Measurements from ENCODE around the gene C22orf31.
A peak's percentile ranks its signal among the peaks of the same experiment; 100 is the strongest.

Gene C22orf31

GRCh38 chr22:29032014-29032475 lies 29.6 kb downstream of the C22orf31 start:
- peak overlapping the region; percentile 99 for H3K27ac ChIP-seq (ENCODE audit: low read depth, low read length)
- no peak overlapping the region for H3K4me3 ChIP-seq (ENCODE audit: low read depth, low read length)
- H2AFZ ChIP-seq (ENCODE audit: insufficient read depth, low read length, poor library complexity): no peak overlapping the region
- peak overlapping the region; percentile 75 for H3K4me2 ChIP-seq (ENCODE audit: low read length)
- H3K4me1 ChIP-seq (ENCODE audit: control insufficient read depth in 1 of 2, insufficient read depth in 2 of 2, low read length in 2 of 2): peaks cover 20 to 31% of the 10 kb centered on the region in 2 experiments
- peak overlapping the region; percentile 95 for H4K91ac ChIP-seq (ENCODE audit: low read depth, low read length)
- peaks cover 29% of the 10 kb centered on the region for H3K79me1 ChIP-seq (ENCODE audit: low read length)
- H3K23ac ChIP-seq (ENCODE audit: low read length): no peak overlapping the region
- H3K36me3 ChIP-seq (ENCODE audit: control insufficient read depth in 1 of 2, insufficient read depth in 2 of 2, low read length in 2 of 2): no peaks in the 10 kb centered on the region
- peak overlapping the region; percentile 79 for H2BK120ac ChIP-seq (ENCODE audit: insufficient read depth, low read length, poor library complexity)
- H2BK5ac ChIP-seq (ENCODE audit: low read depth, low read length, poor library complexity): peak overlapping the region; percentile 94
- peak overlapping the region; percentile 78 for H4K8ac ChIP-seq (ENCODE audit: low read depth, low read length)
- no CpG with 5 or more reads among the region's 8 CpGs for WGBS (ENCODE audit: extremely low coverage, insufficient coverage, insufficient read length)
- DNase-seq: no peak
- peaks cover 6% of the 10 kb centered on the region for H3K79me2 ChIP-seq (ENCODE audit: control insufficient read depth, insufficient read depth, low read length, poor library complexity)
- peak overlapping the region; percentile 30 for H3K9ac ChIP-seq (ENCODE audit: low read length)
- peak overlapping the region; percentile 45 for H3K14ac ChIP-seq (ENCODE audit: low read length)
- peak overlapping the region; percentile 18 for H3K18ac ChIP-seq (ENCODE audit: low read length)
- H4K12ac ChIP-seq (ENCODE audit: low read depth, low read length): peak overlapping the region; percentile 78
- H2BK12ac ChIP-seq (ENCODE audit: low read length): peak overlapping the region; percentile 94
- no peaks in the 10 kb centered on the region for H3K9me3 ChIP-seq (ENCODE audit: insufficient read depth, low read depth, low read length)
- H3K27me3 ChIP-seq (ENCODE audit: insufficient read depth, low read length): no peaks in the 10 kb centered on the region
- peak overlapping the region; percentile 52 for H2AK5ac ChIP-seq (ENCODE audit: low read length)
- peak overlapping the region; percentile 82 for H3K4ac ChIP-seq (ENCODE audit: low read depth, low read length)

- Histone ChIP-seq H3K4me3 (ENCODE audit: low read depth, low read length) (no peak overlapping the region), H3K9ac (ENCODE audit: low read length) (peak overlapping the region; percentile 30), H3K4ac (ENCODE audit: low read depth, low read length) (peak overlapping the region; percentile 82), H3K79me2 (ENCODE audit: control insufficient read depth, insufficient read depth, low read length, poor library complexity) (peaks cover 6% of the 10 kb centered on the region), H3K27ac (ENCODE audit: low read depth, low read length) (peak overlapping the region; percentile 99), H4K12ac (ENCODE audit: low read depth, low read length) (peak overlapping the region; percentile 78), H3K4me2 (ENCODE audit: low read length) (peak overlapping the region; percentile 75), H3K36me3 (ENCODE audit: control insufficient read depth in 1 of 2, insufficient read depth in 2 of 2, low read length in 2 of 2) (peaks cover 0 to 2% of the 10 kb centered on the region in 2 experiments), H3K14ac (ENCODE audit: low read length) (peak overlapping the region; percentile 45), H2BK120ac (ENCODE audit: insufficient read depth, low read length, poor library complexity) (peak overlapping the region; percentile 79), H2BK5ac (ENCODE audit: low read depth, low read length, poor library complexity) (peak overlapping the region; percentile 94), H2AFZ (ENCODE audit: insufficient read depth, low read length, poor library complexity) (no peak overlapping the region), H3K4me1 (ENCODE audit: control insufficient read depth in 1 of 2, insufficient read depth in 2 of 2, low read length in 2 of 2) (peaks cover 20 to 31% of the 10 kb centered on the region in 2 experiments), H3K23ac (ENCODE audit: low read length) (no peak overlapping the region), H3K27me3 (ENCODE audit: insufficient read depth, low read length) (no peaks in the 10 kb centered on the region), H3K9me3 (ENCODE audit: insufficient read depth, low read depth, low read length) (no peaks in the 10 kb centered on the region), H2AK5ac (ENCODE audit: low read length) (peak overlapping the region; percentile 52), H3K79me1 (ENCODE audit: low read length) (peaks cover 29% of the 10 kb centered on the region), H3K18ac (ENCODE audit: low read length) (peak overlapping the region; percentile 18), H2BK12ac (ENCODE audit: low read length) (peak overlapping the region; percentile 94), H4K8ac (ENCODE audit: low read depth, low read length) (peak overlapping the region; percentile 78), H4K91ac (ENCODE audit: low read depth, low read length) (peak overlapping the region; percentile 95)
- peak; percentile 38 to 55 for DNase-seq
- WGBS (ENCODE audit: extremely low coverage, insufficient coverage, insufficient read length): no CpG with 5 or more reads among the region's 18 CpGs
These were observed 30.2 kb downstream of the C22orf31 start for GRCh38 chr22:29031227-29032011.

GRCh38 chr22:29030618-29031226 lies 30.9 kb downstream of the C22orf31 start:
- Histone ChIP-seq H3K18ac (ENCODE audit: low read length) (no peak overlapping the region), H3K79me1 (ENCODE audit: low read length) (peaks cover 29% of the 10 kb centered on the region), H4K8ac (ENCODE audit: low read depth, low read length) (peak overlapping the region; percentile 28), H3K4me1 (ENCODE audit: control insufficient read depth in 1 of 2, insufficient read depth in 2 of 2, low read length in 2 of 2) (peaks cover 20 to 31% of the 10 kb centered on the region in 2 experiments), H3K9me3 (ENCODE audit: insufficient read depth, low read depth, low read length) (no peaks in the 10 kb centered on the region), H4K91ac (ENCODE audit: low read depth, low read length) (peak overlapping the region; percentile 95), H3K79me2 (ENCODE audit: control insufficient read depth, insufficient read depth, low read length, poor library complexity) (peaks cover 6% of the 10 kb centered on the region), H3K36me3 (ENCODE audit: control insufficient read depth in 1 of 2, insufficient read depth in 2 of 2, low read length in 2 of 2) (peaks cover 0 to 3% of the 10 kb centered on the region in 2 experiments), H2BK120ac (ENCODE audit: insufficient read depth, low read length, poor library complexity) (peak overlapping the region; percentile 62), H2AK5ac (ENCODE audit: low read length) (no peak overlapping the region), H2BK5ac (ENCODE audit: low read depth, low read length, poor library complexity) (peak overlapping the region; percentile 76), H3K27me3 (ENCODE audit: insufficient read depth, low read length) (no peaks in the 10 kb centered on the region), H3K4me2 (ENCODE audit: low read length) (peak overlapping the region; percentile 75), H3K4me3 (ENCODE audit: low read depth, low read length) (peak overlapping the region; percentile 46), H2BK12ac (ENCODE audit: low read length) (no peak overlapping the region), H3K27ac (ENCODE audit: low read depth, low read length) (peak overlapping the region; percentile 99), H4K12ac (ENCODE audit: low read depth, low read length) (no peak overlapping the region), H3K4ac (ENCODE audit: low read depth, low read length) (no peak overlapping the region), H3K9ac (ENCODE audit: low read length) (peak overlapping the region; percentile 61), H3K14ac (ENCODE audit: low read length) (peak overlapping the region; percentile 49), H2AFZ (ENCODE audit: insufficient read depth, low read length, poor library complexity) (no peak overlapping the region), H3K23ac (ENCODE audit: low read length) (no peak overlapping the region)
- WGBS (ENCODE audit: extremely low coverage, insufficient coverage, insufficient read length): no CpG with 5 or more reads among the region's 32 CpGs
- peak in 1 of 2 donors; percentile 28 for DNase-seq

- Histone ChIP-seq H3K9ac (ENCODE audit: low read length) (peak overlapping the region; percentile 61), H4K12ac (ENCODE audit: low read depth, low read length) (no peak overlapping the region), H3K23ac (ENCODE audit: low read length) (no peak overlapping the region), H3K79me1 (ENCODE audit: low read length) (peaks cover 29% of the 10 kb centered on the region), H2BK5ac (ENCODE audit: low read depth, low read length, poor library complexity) (peak overlapping the region; percentile 23), H3K4me2 (ENCODE audit: low read length) (peak overlapping the region; percentile 75), H3K9me3 (ENCODE audit: insufficient read depth, low read depth, low read length) (no peaks in the 10 kb centered on the region), H3K4me3 (ENCODE audit: low read depth, low read length) (peak overlapping the region; percentile 46), H2BK120ac (ENCODE audit: insufficient read depth, low read length, poor library complexity) (no peak overlapping the region), H4K91ac (ENCODE audit: low read depth, low read length) (peak overlapping the region; percentile 77), H3K18ac (ENCODE audit: low read length) (no peak overlapping the region), H3K14ac (ENCODE audit: low read length) (no peak overlapping the region), H2AK5ac (ENCODE audit: low read length) (no peak overlapping the region), H3K27ac (ENCODE audit: low read depth, low read length) (peak overlapping the region; percentile 99), H3K79me2 (ENCODE audit: control insufficient read depth, insufficient read depth, low read length, poor library complexity) (peaks cover 6% of the 10 kb centered on the region), H3K36me3 (ENCODE audit: control insufficient read depth in 1 of 2, insufficient read depth in 2 of 2, low read length in 2 of 2) (peaks cover 0 to 3% of the 10 kb centered on the region in 2 experiments), H4K8ac (ENCODE audit: low read depth, low read length) (no peak overlapping the region), H3K4ac (ENCODE audit: low read depth, low read length) (no peak overlapping the region), H3K27me3 (ENCODE audit: insufficient read depth, low read length) (no peaks in the 10 kb centered on the region), H3K4me1 (ENCODE audit: control insufficient read depth in 1 of 2, insufficient read depth in 2 of 2, low read length in 2 of 2) (peaks cover 20 to 31% of the 10 kb centered on the region in 2 experiments), H2AFZ (ENCODE audit: insufficient read depth, low read length, poor library complexity) (no peak overlapping the region), H2BK12ac (ENCODE audit: low read length) (no peak overlapping the region)
- no CpG with 5 or more reads among the region's 20 CpGs for WGBS (ENCODE audit: extremely low coverage, insufficient coverage, insufficient read length)
- DNase-seq: peak in 1 of 2 donors; percentile 7
These were observed 31.5 kb downstream of the C22orf31 start for GRCh38 chr22:29030016-29030617.

All from trophoblast cell (in vitro differentiated cells and primary cell).